ENCODE data around the gene NMBR.
"Not testable (repeated sequence)": the region's sequence is repeated elsewhere in the genome, so short reads cannot be mapped to it uniquely, and the experiment has no call there.

NMBR gene

DNA sequence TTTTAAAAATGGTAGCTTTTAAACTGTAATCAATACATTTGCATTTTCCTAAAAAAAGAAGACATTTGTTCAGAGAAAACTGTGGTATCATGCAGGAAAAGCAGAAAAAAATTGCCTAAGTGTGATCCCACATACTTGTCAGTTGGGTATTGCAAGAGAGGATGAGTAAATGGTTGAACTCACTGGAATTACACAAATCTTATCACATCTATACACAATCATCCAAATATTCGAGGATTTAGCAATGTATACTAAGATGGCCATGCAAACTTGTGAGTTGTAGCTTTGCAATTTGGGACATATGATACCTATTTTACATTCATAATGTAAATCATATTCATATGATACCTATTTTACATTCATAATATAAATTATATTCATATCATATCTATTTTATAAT is 72.4 kb downstream of the NMBR start:
- H3K9me2 ChIP-seq (replicated peaks; ENCODE audit: insufficient read depth, low read length), result no peaks in the 10 kb centered on the region
- no peaks in the 10 kb centered on the region for H3F3A ChIP-seq (ENCODE audit: insufficient read depth)
- no peak overlapping the region for H3K4me3 ChIP-seq (ENCODE audit: insufficient read depth, low read length, poor library complexity, severe bottlenecking)
- no peak overlapping the region for H3K4me2 ChIP-seq (ENCODE audit: low read depth, low read length, poor library complexity, severe bottlenecking)
- H3K79me2 ChIP-seq (ENCODE audit: insufficient read depth, low read length), result no peaks in the 10 kb centered on the region
- TF ChIP-seq, protein P1, sequence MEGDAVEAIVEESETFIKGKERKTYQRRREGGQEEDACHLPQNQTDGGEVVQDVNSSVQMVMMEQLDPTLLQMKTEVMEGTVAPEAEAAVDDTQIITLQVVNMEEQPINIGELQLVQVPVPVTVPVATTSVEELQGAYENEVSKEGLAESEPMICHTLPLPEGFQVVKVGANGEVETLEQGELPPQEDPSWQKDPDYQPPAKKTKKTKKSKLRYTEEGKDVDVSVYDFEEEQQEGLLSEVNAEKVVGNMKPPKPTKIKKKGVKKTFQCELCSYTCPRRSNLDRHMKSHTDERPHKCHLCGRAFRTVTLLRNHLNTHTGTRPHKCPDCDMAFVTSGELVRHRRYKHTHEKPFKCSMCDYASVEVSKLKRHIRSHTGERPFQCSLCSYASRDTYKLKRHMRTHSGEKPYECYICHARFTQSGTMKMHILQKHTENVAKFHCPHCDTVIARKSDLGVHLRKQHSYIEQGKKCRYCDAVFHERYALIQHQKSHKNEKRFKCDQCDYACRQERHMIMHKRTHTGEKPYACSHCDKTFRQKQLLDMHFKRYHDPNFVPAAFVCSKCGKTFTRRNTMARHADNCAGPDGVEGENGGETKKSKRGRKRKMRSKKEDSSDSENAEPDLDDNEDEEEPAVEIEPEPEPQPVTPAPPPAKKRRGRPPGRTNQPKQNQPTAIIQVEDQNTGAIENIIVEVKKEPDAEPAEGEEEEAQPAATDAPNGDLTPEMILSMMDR (IDR thresholded peaks at IDR 0.05; ENCODE audit: insufficient read depth, low read length, poor library complexity, severe bottlenecking), result no peak
- TF ChIP-seq EZH2phosphoT487 (conservative IDR thresholded peaks at IDR 0.05; ENCODE audit: low read length), result no peak
- H2AFZ ChIP-seq (ENCODE audit: low read depth, low read length, severe bottlenecking), result no peak overlapping the region
- no peaks in the 10 kb centered on the region for H3K27me3 ChIP-seq (ENCODE audit: low read length)
- no peak overlapping the region for H3K9ac ChIP-seq (ENCODE audit: low read length)
- no peaks in the 10 kb centered on the region for H4K20me1 ChIP-seq (ENCODE audit: low read depth, low read length)
- no peaks in the 10 kb centered on the region; the same call in 1 of the 2 replicates for H3K9me3 ChIP-seq (ENCODE audit: insufficient read depth, low read length)
- H3K27ac ChIP-seq (ENCODE audit: low read depth, low read length), result no peak overlapping the region
- H3K36me3 ChIP-seq (ENCODE audit: low read length), result no peaks in the 10 kb centered on the region

DNA sequence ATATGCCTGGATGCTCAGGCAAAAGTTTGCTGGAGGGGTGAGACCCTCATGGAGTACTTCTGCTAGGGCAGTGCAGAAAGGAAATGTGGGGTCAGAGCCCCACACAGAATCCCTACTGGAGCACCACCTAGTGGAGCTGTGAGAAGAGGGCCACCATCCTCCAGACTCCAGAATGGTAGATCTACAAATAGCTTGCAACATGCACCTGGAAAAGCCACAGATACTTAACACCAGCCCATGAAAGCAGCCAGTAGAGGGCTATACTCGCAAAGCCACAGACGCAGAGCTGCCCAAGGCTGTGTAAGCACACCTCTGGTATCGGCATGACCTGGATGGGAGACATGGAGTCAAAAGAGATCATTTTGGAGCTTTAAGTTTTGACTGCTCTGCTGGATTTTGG is 74.9 kb downstream of the NMBR start:
- H3K27ac ChIP-seq (ENCODE audit: low read depth, low read length), result no peak overlapping the region
- no peak for TF ChIP-seq EZH2phosphoT487 (conservative IDR thresholded peaks at IDR 0.05; ENCODE audit: low read length)
- TF ChIP-seq, protein P1 (IDR thresholded peaks at IDR 0.05; ENCODE audit: insufficient read depth, low read length, poor library complexity, severe bottlenecking), result no peak
- H3F3A ChIP-seq (ENCODE audit: insufficient read depth), result no peaks in the 10 kb centered on the region
- H3K9ac ChIP-seq (ENCODE audit: low read length), result no peak overlapping the region
- H3K9me3 ChIP-seq (ENCODE audit: insufficient read depth, low read length), result no peaks in the 10 kb centered on the region; the same call in 1 of the 2 replicates
- H3K79me2 ChIP-seq (ENCODE audit: insufficient read depth, low read length), result no peaks in the 10 kb centered on the region
- no peak overlapping the region for H2AFZ ChIP-seq (ENCODE audit: low read depth, low read length, severe bottlenecking)
- no peaks in the 10 kb centered on the region for H3K27me3 ChIP-seq (ENCODE audit: low read length)
- no peaks in the 10 kb centered on the region for H3K36me3 ChIP-seq (ENCODE audit: low read length)
- H3K4me2 ChIP-seq (ENCODE audit: low read depth, low read length, poor library complexity, severe bottlenecking), result no peak overlapping the region
- H3K9me2 ChIP-seq (replicated peaks; ENCODE audit: insufficient read depth, low read length), result no peaks in the 10 kb centered on the region
- no peaks in the 10 kb centered on the region for H4K20me1 ChIP-seq (ENCODE audit: low read depth, low read length)
- no peak overlapping the region for H3K4me3 ChIP-seq (ENCODE audit: insufficient read depth, low read length, poor library complexity, severe bottlenecking)

DNA sequence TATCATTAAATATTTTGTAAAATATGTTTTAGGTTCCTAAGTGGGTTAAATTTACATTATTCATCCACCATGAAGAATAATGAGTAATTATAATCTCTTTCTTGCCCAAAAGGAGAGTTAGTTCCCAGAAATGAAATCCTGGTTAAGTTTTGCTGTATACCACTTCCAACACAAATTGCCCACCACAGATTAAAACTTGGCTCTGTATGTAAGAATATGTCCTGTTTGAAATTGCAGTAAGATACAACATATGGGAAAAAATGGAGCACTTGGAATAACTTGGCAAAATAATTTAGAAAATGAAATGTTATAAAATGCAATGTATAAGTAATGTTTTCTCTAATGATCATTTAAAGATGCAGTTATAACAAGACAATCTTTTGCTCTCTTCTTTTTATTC is 78.5 kb downstream of the NMBR start:
- H3K9ac ChIP-seq (ENCODE audit: low read length), result no peak overlapping the region
- no peak overlapping the region for H3K27ac ChIP-seq (ENCODE audit: low read depth, low read length)
- no peak for TF ChIP-seq EZH2phosphoT487 (conservative IDR thresholded peaks at IDR 0.05; ENCODE audit: low read length)
- TF ChIP-seq, protein P1 (IDR thresholded peaks at IDR 0.05; ENCODE audit: insufficient read depth, low read length, poor library complexity, severe bottlenecking), result no peak
- no peaks in the 10 kb centered on the region for H3K9me2 ChIP-seq (replicated peaks; ENCODE audit: insufficient read depth, low read length)
- H3K4me3 ChIP-seq (ENCODE audit: insufficient read depth, low read length, poor library complexity, severe bottlenecking), result no peak overlapping the region
- H3F3A ChIP-seq (ENCODE audit: insufficient read depth), result no peaks in the 10 kb centered on the region
- H2AFZ ChIP-seq (ENCODE audit: low read depth, low read length, severe bottlenecking), result no peak overlapping the region
- H4K20me1 ChIP-seq (ENCODE audit: low read depth, low read length), result no peaks in the 10 kb centered on the region
- H3K4me2 ChIP-seq (ENCODE audit: low read depth, low read length, poor library complexity, severe bottlenecking), result no peak overlapping the region
- H3K9me3 ChIP-seq (ENCODE audit: insufficient read depth, low read length), result no peaks in the 10 kb centered on the region; the same call in 1 of the 2 replicates
- H3K27me3 ChIP-seq (ENCODE audit: low read length), result no peaks in the 10 kb centered on the region
- H3K79me2 ChIP-seq (ENCODE audit: insufficient read depth, low read length), result no peaks in the 10 kb centered on the region
- no peaks in the 10 kb centered on the region for H3K36me3 ChIP-seq (ENCODE audit: low read length)

DNA sequence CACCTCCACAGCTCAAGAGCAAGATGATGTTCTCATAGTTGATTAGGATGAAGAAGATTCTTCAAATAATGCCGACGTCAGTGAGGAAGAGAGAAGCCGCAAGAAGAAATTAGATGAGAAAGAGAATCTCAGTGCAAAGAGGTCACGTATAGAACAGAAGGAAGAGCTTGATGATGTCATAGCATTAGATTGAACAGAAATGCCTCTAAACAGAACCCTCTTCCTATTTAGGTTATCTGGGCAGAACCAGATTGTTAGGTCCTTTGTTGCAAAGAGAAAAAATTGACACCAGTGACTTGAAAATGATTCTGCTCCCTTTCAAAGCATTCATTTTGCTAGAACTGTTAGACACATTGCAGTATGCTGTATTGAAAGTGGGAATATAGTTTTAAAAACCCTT is 84.1 kb downstream of the NMBR start:
- H3K9me2 ChIP-seq (replicated peaks; ENCODE audit: insufficient read depth, low read length); H3K79me2 ChIP-seq (ENCODE audit: insufficient read depth, low read length); H3K36me3 ChIP-seq (ENCODE audit: low read length); H3K9me3 ChIP-seq (ENCODE audit: insufficient read depth, low read length); H3K27ac ChIP-seq (ENCODE audit: low read depth, low read length); H3K9ac ChIP-seq (ENCODE audit: low read length); H4K20me1 ChIP-seq (ENCODE audit: low read depth, low read length); H3F3A ChIP-seq (ENCODE audit: insufficient read depth); H3K4me3 ChIP-seq (ENCODE audit: insufficient read depth, low read length, poor library complexity, severe bottlenecking); H3K4me2 ChIP-seq (ENCODE audit: low read depth, low read length, poor library complexity, severe bottlenecking); H2AFZ ChIP-seq (ENCODE audit: low read depth, low read length, severe bottlenecking); H3K27me3 ChIP-seq (ENCODE audit: low read length): not testable (repeated sequence)
